WTC11 (cell line): ENCODE data around the gene SEMA4C.

Source experiments
- ATF6 ChIP-seq: sonication (generic); formaldehyde crosslinking; IDR thresholded peaks from 2 replicates; pipeline ENCODE4 v1.8.1; 2023; ENCODE audit warnings: mild to moderate bottlenecking, missing genetic modification reagents
- CREM ChIP-seq: sonication (generic); formaldehyde crosslinking; IDR thresholded peaks from 2 replicates; pipeline ENCODE4 v1.8.1; 2022; ENCODE audit warnings: mild to moderate bottlenecking, missing genetic modification reagents, moderate library complexity
- ETV6 ChIP-seq: sonication (generic); formaldehyde crosslinking; IDR thresholded peaks from 2 replicates; pipeline ENCODE4 v1.8.1; 2022; ENCODE audit warnings: mild to moderate bottlenecking, missing genetic modification reagents
- MAX ChIP-seq: sonication (generic); formaldehyde crosslinking; IDR thresholded peaks from 2 replicates; pipeline ENCODE4 v1.8.0; 2022; ENCODE audit warnings: mild to moderate bottlenecking, missing genetic modification reagents
- NFYB ChIP-seq: sonication (generic); formaldehyde crosslinking; conservative IDR thresholded peaks from 2 replicates; pipeline ENCODE4 v1.8.0; 2022; ENCODE audit warnings: low read depth, missing genetic modification reagents
- NR1H2 ChIP-seq: sonication (generic); formaldehyde crosslinking; IDR thresholded peaks from 2 replicates; pipeline ENCODE4 v1.9.0; 2021; ENCODE audit warnings: mild to moderate bottlenecking, moderate library complexity, missing genetic modification reagents
- TEAD4 ChIP-seq: sonication (generic); formaldehyde crosslinking; IDR thresholded peaks from 2 replicates; pipeline ENCODE4 v1.8.0; 2022; ENCODE audit warnings: mild to moderate bottlenecking, missing genetic modification reagents
- TF ChIP-seq, protein P1 (sequence below): sonication (generic); formaldehyde crosslinking; IDR thresholded peaks from 2 replicates; pipeline ENCODE4 v1.8.0; 2022; ENCODE audit warnings: mild to moderate bottlenecking, missing genetic modification reagents
- TF ChIP-seq, protein P2 (sequence below): fragments of 200-600 bp; IDR thresholded peaks from 2 replicates; pipeline ENCODE4 v1.8.0; 2022; ENCODE audit warnings: antibody characterized with exemption
- TF ChIP-seq, protein P3 (sequence below): fragments of 250-450 bp; sonication (Bioruptor Pico); IDR thresholded peaks from 2 replicates; pipeline ENCODE4 v1.9.0; 2021; ENCODE audit warnings: mild to moderate bottlenecking

DNA sequence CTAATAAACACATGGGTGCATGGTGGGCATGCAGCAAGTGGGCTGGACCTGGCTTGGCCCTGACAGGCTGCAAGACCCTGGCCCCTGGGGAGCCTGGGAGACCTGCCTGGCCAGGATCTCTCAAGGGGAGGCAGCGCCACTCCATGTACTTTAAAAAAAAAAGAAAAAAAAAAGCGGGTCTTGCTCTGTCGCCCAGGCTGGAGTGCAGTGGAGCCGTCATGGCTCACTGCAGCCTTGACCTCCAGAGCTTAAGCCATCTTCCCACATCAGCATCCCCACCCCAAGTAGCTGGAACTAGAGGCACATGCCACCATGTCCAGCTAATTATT lies 29.5 kb upstream of the SEMA4C start:
- TF ChIP-seq, protein P1, sequence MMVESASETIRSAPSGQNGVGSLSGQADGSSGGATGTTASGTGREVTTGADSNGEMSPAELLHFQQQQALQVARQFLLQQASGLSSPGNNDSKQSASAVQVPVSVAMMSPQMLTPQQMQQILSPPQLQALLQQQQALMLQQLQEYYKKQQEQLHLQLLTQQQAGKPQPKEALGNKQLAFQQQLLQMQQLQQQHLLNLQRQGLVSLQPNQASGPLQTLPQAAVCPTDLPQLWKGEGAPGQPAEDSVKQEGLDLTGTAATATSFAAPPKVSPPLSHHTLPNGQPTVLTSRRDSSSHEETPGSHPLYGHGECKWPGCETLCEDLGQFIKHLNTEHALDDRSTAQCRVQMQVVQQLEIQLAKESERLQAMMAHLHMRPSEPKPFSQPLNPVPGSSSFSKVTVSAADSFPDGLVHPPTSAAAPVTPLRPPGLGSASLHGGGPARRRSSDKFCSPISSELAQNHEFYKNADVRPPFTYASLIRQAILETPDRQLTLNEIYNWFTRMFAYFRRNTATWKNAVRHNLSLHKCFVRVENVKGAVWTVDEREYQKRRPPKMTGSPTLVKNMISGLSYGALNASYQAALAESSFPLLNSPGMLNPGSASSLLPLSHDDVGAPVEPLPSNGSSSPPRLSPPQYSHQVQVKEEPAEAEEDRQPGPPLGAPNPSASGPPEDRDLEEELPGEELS (CRISPR knock-in tag), result no peak
- TF ChIP-seq, protein P2, sequence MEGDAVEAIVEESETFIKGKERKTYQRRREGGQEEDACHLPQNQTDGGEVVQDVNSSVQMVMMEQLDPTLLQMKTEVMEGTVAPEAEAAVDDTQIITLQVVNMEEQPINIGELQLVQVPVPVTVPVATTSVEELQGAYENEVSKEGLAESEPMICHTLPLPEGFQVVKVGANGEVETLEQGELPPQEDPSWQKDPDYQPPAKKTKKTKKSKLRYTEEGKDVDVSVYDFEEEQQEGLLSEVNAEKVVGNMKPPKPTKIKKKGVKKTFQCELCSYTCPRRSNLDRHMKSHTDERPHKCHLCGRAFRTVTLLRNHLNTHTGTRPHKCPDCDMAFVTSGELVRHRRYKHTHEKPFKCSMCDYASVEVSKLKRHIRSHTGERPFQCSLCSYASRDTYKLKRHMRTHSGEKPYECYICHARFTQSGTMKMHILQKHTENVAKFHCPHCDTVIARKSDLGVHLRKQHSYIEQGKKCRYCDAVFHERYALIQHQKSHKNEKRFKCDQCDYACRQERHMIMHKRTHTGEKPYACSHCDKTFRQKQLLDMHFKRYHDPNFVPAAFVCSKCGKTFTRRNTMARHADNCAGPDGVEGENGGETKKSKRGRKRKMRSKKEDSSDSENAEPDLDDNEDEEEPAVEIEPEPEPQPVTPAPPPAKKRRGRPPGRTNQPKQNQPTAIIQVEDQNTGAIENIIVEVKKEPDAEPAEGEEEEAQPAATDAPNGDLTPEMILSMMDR, result no peak
- TF ChIP-seq ATF6 (CRISPR knock-in tag), result no peak
- no peak for TF ChIP-seq NFYB (CRISPR knock-in tag)
- TF ChIP-seq TEAD4, result no peak
- TF ChIP-seq ETV6, result no peak
- TF ChIP-seq, protein P3, sequence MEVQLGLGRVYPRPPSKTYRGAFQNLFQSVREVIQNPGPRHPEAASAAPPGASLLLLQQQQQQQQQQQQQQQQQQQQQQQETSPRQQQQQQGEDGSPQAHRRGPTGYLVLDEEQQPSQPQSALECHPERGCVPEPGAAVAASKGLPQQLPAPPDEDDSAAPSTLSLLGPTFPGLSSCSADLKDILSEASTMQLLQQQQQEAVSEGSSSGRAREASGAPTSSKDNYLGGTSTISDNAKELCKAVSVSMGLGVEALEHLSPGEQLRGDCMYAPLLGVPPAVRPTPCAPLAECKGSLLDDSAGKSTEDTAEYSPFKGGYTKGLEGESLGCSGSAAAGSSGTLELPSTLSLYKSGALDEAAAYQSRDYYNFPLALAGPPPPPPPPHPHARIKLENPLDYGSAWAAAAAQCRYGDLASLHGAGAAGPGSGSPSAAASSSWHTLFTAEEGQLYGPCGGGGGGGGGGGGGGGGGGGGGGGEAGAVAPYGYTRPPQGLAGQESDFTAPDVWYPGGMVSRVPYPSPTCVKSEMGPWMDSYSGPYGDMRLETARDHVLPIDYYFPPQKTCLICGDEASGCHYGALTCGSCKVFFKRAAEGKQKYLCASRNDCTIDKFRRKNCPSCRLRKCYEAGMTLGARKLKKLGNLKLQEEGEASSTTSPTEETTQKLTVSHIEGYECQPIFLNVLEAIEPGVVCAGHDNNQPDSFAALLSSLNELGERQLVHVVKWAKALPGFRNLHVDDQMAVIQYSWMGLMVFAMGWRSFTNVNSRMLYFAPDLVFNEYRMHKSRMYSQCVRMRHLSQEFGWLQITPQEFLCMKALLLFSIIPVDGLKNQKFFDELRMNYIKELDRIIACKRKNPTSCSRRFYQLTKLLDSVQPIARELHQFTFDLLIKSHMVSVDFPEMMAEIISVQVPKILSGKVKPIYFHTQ (CRISPR knock-in tag), result no peak
- no peak for TF ChIP-seq CREM (CRISPR knock-in tag)
- TF ChIP-seq NR1H2 (CRISPR knock-in tag), result no peak
- TF ChIP-seq MAX (CRISPR knock-in tag), result no peak
